Measurements from ENCODE around the gene ADAMTS17. TPM values are rescaled to one million over a fixed set of nuclear protein-coding genes. Genes with fewer than 3 reads are reported as not detected.

Gene ADAMTS17
- total and polyA plus RNA-seq, 8 donors = 0.31 to 14.3 (median 6.3) TPM

GRCh38 chr15:100152463-100152862 lies 189.3 kb downstream of the ADAMTS17 start:
- H3K27me3 ChIP-seq = no peaks in the 10 kb centered on the region
- no peak overlapping the region for H3K27ac ChIP-seq
- no peak for DNase-seq
- no peaks in the 10 kb centered on the region for H3K4me1 ChIP-seq
- H3K36me3 ChIP-seq = peaks cover 0 to 23% (median 7%) of the 10 kb centered on the region in 4 donors
- intact Hi-C loops (cut with DNase I; ENCODE audit: low total_unique reads) = no loop called here
- H3K4me3 ChIP-seq = no peak overlapping the region
- WGBS, 5 donors = 79 to 90% (median 87%) methylated on average over 8 of the region's 8 CpGs
- H3K9me3 ChIP-seq = peaks cover 10 to 24% (median 18%) of the 10 kb centered on the region in 4 donors
- no peak for TF ChIP-seq POLR2AphosphoS5 (IDR thresholded peaks at IDR 0.05)
- no peak for TF ChIP-seq CTCF (IDR thresholded peaks at IDR 0.05)
- no peak for TF ChIP-seq EP300 (IDR thresholded peaks at IDR 0.05)
- TF ChIP-seq POLR2A (IDR thresholded peaks at IDR 0.05) = no peak

- H3K27me3 ChIP-seq = no peaks in the 10 kb centered on the region
- H3K36me3 ChIP-seq = peaks cover 0 to 23% (median 7%) of the 10 kb centered on the region in 4 donors
- H3K27ac ChIP-seq = no peak overlapping the region
- TF ChIP-seq CTCF (IDR thresholded peaks at IDR 0.05) = no peak
- no peak for TF ChIP-seq POLR2AphosphoS5 (IDR thresholded peaks at IDR 0.05)
- TF ChIP-seq EP300 (IDR thresholded peaks at IDR 0.05) = no peak
- intact Hi-C loops (cut with DNase I; ENCODE audit: low total_unique reads) = no loop called here
- peaks cover 10 to 32% (median 22%) of the 10 kb centered on the region in 4 donors for H3K9me3 ChIP-seq
- H3K4me3 ChIP-seq = no peak overlapping the region
- H3K4me1 ChIP-seq = no peaks in the 10 kb centered on the region
- WGBS, 5 donors = 80 to 93% (median 91%) methylated on average over 8 of the region's 8 CpGs
- DNase-seq = no peak
Measured at GRCh38 chr15:100150906-100151305, 190.9 kb downstream of the ADAMTS17 start.

GRCh38 chr15:100147828-100148227 lies 193.9 kb downstream of the ADAMTS17 start:
- Histone ChIP-seq H3K36me3 (peaks cover 0 to 23% (median 7%) of the 10 kb centered on the region in 4 donors), H3K27ac (no peak overlapping the region), H3K9me3 (peaks cover 10 to 32% (median 22%) of the 10 kb centered on the region in 4 donors), H3K4me3 (no peak overlapping the region), H3K4me1 (no peaks in the 10 kb centered on the region), H3K27me3 (no peaks in the 10 kb centered on the region)
- intact Hi-C loops (cut with DNase I; ENCODE audit: low total_unique reads) = no loop called here
- TF ChIP-seq EP300 (IDR thresholded peaks at IDR 0.05) = no peak
- no peak for TF ChIP-seq CTCF (IDR thresholded peaks at IDR 0.05)
- no peak for TF ChIP-seq POLR2A (IDR thresholded peaks at IDR 0.05)
- no peak for TF ChIP-seq POLR2AphosphoS5 (IDR thresholded peaks at IDR 0.05)
- 84 to 98% (median 95%) methylated on average over 3 of the region's 3 CpGs for WGBS, 5 donors
- no peak for DNase-seq

GRCh38 chr15:100143378-100143777 lies 198.4 kb downstream of the ADAMTS17 start:
- Histone ChIP-seq H3K27me3 (no peaks in the 10 kb centered on the region), H3K27ac (no peak overlapping the region), H3K36me3 (no peaks in the 10 kb centered on the region), H3K4me1 (peaks cover 0 to 18% (median 6%) of the 10 kb centered on the region in 4 donors), H3K9me3 (peaks cover 0 to 19% (median 10%) of the 10 kb centered on the region in 4 donors), H3K4me3 (no peak overlapping the region)
- no peak for DNase-seq
- 64 to 89% (median 81%) methylated on average over 1 of the region's 1 CpG for WGBS, 5 donors
- TF ChIP-seq EP300 (IDR thresholded peaks at IDR 0.05) = no peak
- no peak for TF ChIP-seq POLR2A (IDR thresholded peaks at IDR 0.05)
- no peak for TF ChIP-seq POLR2AphosphoS5 (IDR thresholded peaks at IDR 0.05)
- TF ChIP-seq CTCF (IDR thresholded peaks at IDR 0.05) = no peak
- intact Hi-C loops (cut with DNase I; ENCODE audit: low total_unique reads) = no loop called here
